G401 (cell line): ENCODE data around the gene AZIN2. TPM values are rescaled to one million over a fixed set of nuclear protein-coding genes. Genes with fewer than 3 reads are reported as not detected.

ENCODE experiments used
- DNase-seq: peaks from one replicate; pipeline ENCODE4 v3.0.0-alpha.2; 2015; ENCODE audit warnings: low spot score
- in situ Hi-C: cut with HindIII; loops from 2 replicates; pipeline ENCODE4 v1.10.0; 2016; ENCODE audit warnings: low sequenced_read_pairs, mixed read lengths
- total RNA-seq: library from RNA; depleted of rRNA; stranded (reverse); fragments of >200 nt; shearing (Covaris generic); gene quantifications from 2 replicates; pipeline ENCODE4 v1.2.3, GENCODE V29; 2014; rRNA removed

AZIN2 gene
- total RNA-seq, 1 experiment from 2014 or later = 13.6 TPM

GRCh38 chr1:33163621-33164519 lies 82.9 kb downstream of the AZIN2 start:
- no peak for DNase-seq
- in situ Hi-C loops = no loop called here

- no peak for DNase-seq
- in situ Hi-C loops = no loop called here
These were observed 84.3 kb downstream of the AZIN2 start for GRCh38 chr1:33165209-33165608.

GRCh38 chr1:33165809-33166208 lies 84.9 kb downstream of the AZIN2 start:
- in situ Hi-C loops = no loop called here
- DNase-seq = no peak

- in situ Hi-C loops = no loop called here
- no peak for DNase-seq
These were observed 86.9 kb downstream of the AZIN2 start for GRCh38 chr1:33167650-33168447.

- DNase-seq = peak; percentile 37
- in situ Hi-C loops = no loop called here
These were observed 87.8 kb downstream of the AZIN2 start for GRCh38 chr1:33168556-33169289.

- peak; percentile 82 for DNase-seq
- in situ Hi-C loops = no loop called here
These were observed 88.5 kb downstream of the AZIN2 start for GRCh38 chr1:33169290-33170055.

Other genes starting within 250 kb of the AZIN2 start
- gene FNDC5, start 210.2 kb upstream of the AZIN2 start, total RNA-seq = 39.4 and 56.4 TPM in 2 replicates
- not detected in 2 replicates for gene HPCA, start 194.7 kb upstream of the AZIN2 start, total RNA-seq
- 26.6 and 36.1 TPM in 2 replicates for gene TMEM54, start 179.8 kb upstream of the AZIN2 start, total RNA-seq
- 13.2 and 19.0 TPM in 2 replicates for gene RNF19B, start 116.3 kb upstream of the AZIN2 start, total RNA-seq
- gene AK2, start 44.3 kb upstream of the AZIN2 start, total RNA-seq = 244 and 260 TPM in 2 replicates
- 1.5 and 1.7 TPM in 2 replicates for gene TRIM62, start 100.9 kb downstream of the AZIN2 start, total RNA-seq
- gene ZNF362, start 175.3 kb downstream of the AZIN2 start, total RNA-seq = 13.5 and 14.2 TPM in 2 replicates
- not detected in 2 replicates for gene A3GALT2, start 239.9 kb downstream of the AZIN2 start, total RNA-seq